KBM-7 (cell line): ENCODE results near the gene ACADVL.
"Not testable (repeated sequence)": the region's sequence is repeated elsewhere in the genome, so short reads cannot be mapped to it uniquely, and the experiment has no call there.

ENCODE experiments used
- DNase-seq: peaks from one replicate; pipeline ENCODE4 v3.0.0-alpha.2; 2015
- in situ Hi-C: fragments of 300-500 bp; cut with MboI; formaldehyde crosslinking; loops from 2 replicates; pipeline ENCODE4 v1.14.3; 2020; ENCODE audit warnings: low sequenced_read_pairs, low pct_unique_long_range_greater_than_20kb, mixed read lengths

Gene ACADVL

DNA sequence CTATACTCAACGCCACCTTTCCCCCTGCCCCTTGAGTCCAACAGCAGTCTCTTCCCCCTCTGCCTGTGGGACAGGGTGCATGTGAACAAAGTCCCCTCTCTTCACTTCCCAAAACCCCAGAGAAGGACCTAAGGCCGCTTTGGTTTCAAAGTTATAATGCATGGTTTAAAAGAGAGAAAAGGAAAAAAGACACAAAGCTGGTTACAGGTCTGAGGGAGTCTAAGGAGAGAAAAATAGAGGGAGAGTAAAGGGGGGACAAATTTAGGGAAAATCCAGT is 23.7 kb downstream of the ACADVL start:
- in situ Hi-C loops = no loop called here
- no peak for DNase-seq

GRCh38 chr17:7243838-7244237 is 24.1 kb downstream of the ACADVL start:
- in situ Hi-C loops, DNase-seq: not testable (repeated sequence)

- no peak for DNase-seq
- in situ Hi-C loops = no loop called here
Observed at GRCh38 chr17:7246779-7247178, 27.0 kb downstream of the ACADVL start.

GRCh38 chr17:7248796-7249195 is 29.1 kb downstream of the ACADVL start:
- no peak for DNase-seq
- in situ Hi-C loops = no loop called here

- in situ Hi-C loops = no loop called here
- no peak for DNase-seq
Observed at GRCh38 chr17:7249214-7249613, 29.5 kb downstream of the ACADVL start.

DNA sequence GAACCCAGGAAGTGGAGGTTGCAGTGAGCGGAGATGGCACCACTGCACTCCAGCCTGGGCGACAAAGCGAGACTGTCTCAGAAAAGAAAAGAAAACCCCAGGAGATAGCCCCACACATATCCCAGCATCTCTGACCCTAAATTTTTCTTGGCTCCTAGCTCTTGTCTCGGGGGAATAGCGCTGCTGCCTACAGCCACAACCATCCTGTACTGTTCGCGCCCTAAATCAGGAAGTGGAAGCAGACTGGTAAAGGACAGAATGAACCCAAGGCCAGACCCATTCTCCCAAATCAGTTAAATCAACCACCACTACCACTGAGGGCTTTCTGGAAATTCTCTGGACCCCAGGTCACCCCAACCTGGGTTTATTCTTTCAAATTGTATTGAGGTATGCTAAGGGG is 30.1 kb downstream of the ACADVL start:
- in situ Hi-C loops = no loop called here
- peak; percentile 49 for DNase-seq

GRCh38 chr17:7250695-7251627 is 31.2 kb downstream of the ACADVL start:
- in situ Hi-C loops = no loop called here
- no peak for DNase-seq

GRCh38 chr17:7251661-7252175 is 32.0 kb downstream of the ACADVL start, which contains the start of gene CTDNEP1:
CTDNEP1 (minus strand) TSS chr17:7251734; CDS start chr17:7251296, 438 bp downstream.
- in situ Hi-C loops = no loop called here
- no peak for DNase-seq

- in situ Hi-C loops = no loop called here
- peak; percentile 99 for DNase-seq
Observed at GRCh38 chr17:7252176-7253043, 32.7 kb downstream of the ACADVL start, which contains the start of gene ELP5. ELP5 (plus strand) TSS chr17:7252215; CDS start chr17:7252551, 336 bp downstream.

DNA sequence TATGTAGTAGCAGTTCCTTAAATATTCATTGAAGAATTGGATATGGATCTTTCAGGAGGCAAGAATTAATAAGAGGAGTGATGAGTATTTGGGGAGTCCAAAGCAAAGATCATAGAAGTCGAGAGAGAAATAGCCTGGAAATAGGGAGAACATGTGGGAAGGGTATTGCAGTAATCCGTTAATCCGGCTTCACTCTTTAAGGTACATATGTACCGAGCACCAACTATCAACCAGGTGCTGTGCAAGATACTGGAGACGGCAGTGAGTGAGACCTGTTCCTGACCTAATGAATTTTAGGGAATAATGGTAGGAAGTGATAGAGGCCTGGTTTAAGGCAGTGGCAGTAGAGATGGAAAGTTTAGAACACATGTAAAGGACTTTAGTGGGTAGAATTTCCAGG is 33.3 kb downstream of the ACADVL start:
- in situ Hi-C loops = no loop called here
- DNase-seq = no peak

DNA sequence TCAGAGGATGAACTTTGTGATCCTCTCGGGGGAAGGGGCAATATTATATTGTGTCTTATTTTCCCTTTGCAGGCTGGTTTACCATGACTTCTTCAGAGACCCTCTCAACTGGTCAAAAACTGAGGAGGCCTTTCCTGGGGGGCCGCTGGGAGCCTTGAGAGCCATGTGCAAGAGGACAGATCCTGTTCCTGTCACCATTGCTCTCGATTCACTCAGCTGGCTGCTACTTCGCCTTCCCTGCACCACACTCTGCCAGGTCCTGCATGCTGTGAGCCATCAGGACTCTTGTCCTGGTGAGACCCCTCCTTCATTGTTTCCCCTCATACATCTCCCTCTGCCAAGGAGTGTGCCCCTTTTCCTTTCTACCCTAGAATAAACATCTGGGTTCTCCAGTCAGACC is 34.8 kb downstream of the ACADVL start:
- in situ Hi-C loops = no loop called here
- no peak for DNase-seq

GRCh38 chr17:7256766-7257456 is 37.2 kb downstream of the ACADVL start:
- DNase-seq = no peak
- in situ Hi-C loops = no loop called here

GRCh38 chr17:7258731-7259554 is 39.2 kb downstream of the ACADVL start:
- DNase-seq = no peak
- in situ Hi-C loops = no loop called here

- in situ Hi-C loops = no loop called here
- DNase-seq = no peak
Observed at GRCh38 chr17:7259555-7259889, 39.8 kb downstream of the ACADVL start.

DNA sequence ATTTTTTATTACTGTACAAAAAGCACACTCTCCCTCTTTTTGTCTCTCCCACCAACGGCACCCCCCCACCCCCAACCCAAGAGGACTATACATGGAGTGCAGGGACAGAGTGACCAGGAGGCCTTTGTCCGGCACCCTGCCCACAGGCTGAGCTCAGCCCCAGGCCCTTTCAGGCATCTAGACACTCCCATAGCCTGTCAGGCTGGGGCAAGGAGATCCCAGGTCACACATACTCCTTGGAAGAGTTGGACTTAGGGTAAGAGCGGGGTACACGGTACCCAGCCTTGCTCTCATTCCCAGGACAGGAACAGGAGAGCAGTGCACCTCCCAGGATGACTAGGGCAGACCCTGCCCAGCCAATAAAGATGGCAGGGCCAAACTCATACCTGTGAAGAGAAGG is 40.4 kb downstream of the ACADVL start:
- DNase-seq = no peak
- in situ Hi-C loops = no loop called here

GRCh38 chr17:7260651-7261378 is 41.1 kb downstream of the ACADVL start:
- in situ Hi-C loops = no loop called here
- DNase-seq = no peak

DNA sequence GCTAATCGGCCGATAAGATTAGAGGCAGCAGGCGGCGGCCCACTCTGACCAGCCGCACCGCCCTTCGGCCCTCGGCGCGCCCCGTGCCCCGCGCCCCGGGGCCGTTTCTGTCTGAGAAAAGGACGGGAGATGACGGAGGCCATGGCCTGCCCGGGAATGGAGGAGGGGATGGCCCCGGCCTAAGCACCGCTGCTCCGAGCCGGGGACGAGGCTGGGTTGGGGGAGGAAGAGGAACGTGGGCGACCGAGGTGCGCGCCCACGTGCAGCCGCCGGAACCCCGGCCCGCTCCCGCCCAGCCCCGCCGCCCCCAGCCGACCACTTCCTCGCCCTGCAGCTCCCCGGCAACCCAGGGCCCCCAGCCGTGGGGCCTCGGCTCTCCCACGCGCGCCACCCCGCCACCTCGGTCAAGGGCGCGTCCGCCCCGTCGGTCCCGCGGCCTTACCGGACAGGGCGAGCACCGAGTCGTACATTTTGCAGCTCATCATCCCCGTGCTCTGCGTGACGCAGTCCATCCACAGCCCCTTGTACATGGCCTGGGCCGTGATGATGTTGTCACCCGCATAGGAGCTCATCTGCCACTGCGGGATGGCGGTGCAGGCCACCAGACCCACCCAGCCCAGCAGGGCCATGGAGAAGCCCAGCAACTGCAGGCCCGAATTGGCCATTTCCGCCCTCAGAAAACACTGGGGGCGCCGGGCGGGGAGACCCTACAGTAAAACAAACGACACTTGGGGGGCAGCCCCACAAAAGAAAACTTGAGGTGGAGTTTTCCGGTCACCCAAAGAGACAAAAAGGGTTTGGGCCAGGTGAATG is 41.8 kb downstream of the ACADVL start:
- DNase-seq = no peak
- in situ Hi-C loops = no loop called here
